Stimulated activated naive CD8-positive, alpha-beta T cell treated with anti-CD3 and anti-CD28 coated beads, Interleukin-15, amount 100 ng/mL, for 72 hours (primary cell): ENCODE results near the gene ZDHHC14.
A peak's percentile ranks its signal among the peaks of the same experiment; 100 is the strongest.
"Not testable (repeated sequence)": the region's sequence is repeated elsewhere in the genome, so short reads cannot be mapped to it uniquely, and the experiment has no call there.

ENCODE experiments used
- ATAC-seq: fragments of 150-1000 bp; cut with Tn5 transposase; 2 replicates; pipeline ENCODE4 v1.10.0; 2021; ENCODE audit warnings: mild to moderate bottlenecking, moderate library complexity
- DNase-seq, 2 donors: peaks; one replicate each; pipeline ENCODE4 v3.0.0; 2021 to 2022
- H3K27ac Mint-ChIP-seq, 2 donors: one replicate each; pipeline ENCODE4 v1.8.0; 2022; ENCODE audit warnings: mild to moderate bottlenecking in 2 of 2, mixed read lengths in 2 of 2, moderate library complexity in 2 of 2
- H3K27me3 Mint-ChIP-seq: one replicate; pipeline ENCODE4 v1.8.0; 2022; ENCODE audit warnings: mixed read lengths
- H3K4me1 Mint-ChIP-seq: one replicate; pipeline ENCODE4 v1.8.0; 2022; ENCODE audit warnings: mild to moderate bottlenecking, mixed read lengths
- H3K4me3 Mint-ChIP-seq, 2 donors: one replicate each; pipeline ENCODE4 v1.8.0; 2022; ENCODE audit warnings: mild to moderate bottlenecking in 2 of 2, mixed read lengths in 2 of 2, moderate library complexity in 1 of 2
- H3K9me3 Mint-ChIP-seq, 2 donors: one replicate each; pipeline ENCODE4 v1.8.0; 2022; ENCODE audit warnings: mixed read lengths in 2 of 2

ZDHHC14 gene

DNA sequence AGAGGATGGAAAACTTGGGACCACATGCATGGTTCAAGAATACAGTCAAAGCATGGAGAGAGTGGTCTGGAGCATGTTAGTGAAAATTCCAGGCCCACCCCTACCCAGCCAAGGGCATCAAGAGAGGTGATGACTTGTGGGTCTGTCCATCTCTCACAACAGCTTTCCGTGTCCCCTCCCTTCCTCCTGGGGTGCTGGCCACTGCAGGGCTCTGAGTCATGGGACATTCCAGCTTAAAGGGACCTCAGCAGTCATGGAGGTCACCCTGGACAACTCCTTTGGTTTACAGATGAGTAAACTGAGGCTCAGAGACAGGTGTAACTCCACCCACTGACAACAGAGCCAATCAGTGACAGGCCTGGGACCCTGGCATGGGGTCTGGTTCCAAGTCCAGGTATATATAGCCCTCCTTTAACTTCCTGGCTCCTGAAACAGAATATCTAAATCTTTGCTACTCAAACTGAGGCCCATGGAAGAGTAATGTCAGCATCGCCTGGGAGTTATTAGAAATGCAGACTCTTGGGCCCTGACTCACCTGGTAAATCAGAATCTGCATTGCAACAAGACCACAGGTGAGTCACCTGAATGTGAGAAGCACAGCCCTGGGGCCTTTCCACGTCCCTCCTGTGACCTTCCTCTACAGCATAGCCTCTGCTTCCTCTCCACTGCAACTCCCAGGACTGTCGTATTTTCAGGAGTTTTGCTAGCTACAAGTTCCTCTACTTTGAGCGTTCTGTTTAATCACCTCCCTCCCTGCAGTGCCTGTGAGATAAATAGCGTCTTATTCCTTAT, 170.2 kb downstream of the ZDHHC14 start:
- Mint-ChIP-seq H3K4me3 (no peak overlapping the region), H3K9me3 (peaks cover 13 to 15% of the 10 kb centered on the region in 2 donors), H3K27me3 (peaks cover 25% of the 10 kb centered on the region), H3K27ac (no peak overlapping the region), H3K4me1 (peaks cover 37% of the 10 kb centered on the region)
- DNase-seq (no peak), ATAC-seq (no peak)

DNA sequence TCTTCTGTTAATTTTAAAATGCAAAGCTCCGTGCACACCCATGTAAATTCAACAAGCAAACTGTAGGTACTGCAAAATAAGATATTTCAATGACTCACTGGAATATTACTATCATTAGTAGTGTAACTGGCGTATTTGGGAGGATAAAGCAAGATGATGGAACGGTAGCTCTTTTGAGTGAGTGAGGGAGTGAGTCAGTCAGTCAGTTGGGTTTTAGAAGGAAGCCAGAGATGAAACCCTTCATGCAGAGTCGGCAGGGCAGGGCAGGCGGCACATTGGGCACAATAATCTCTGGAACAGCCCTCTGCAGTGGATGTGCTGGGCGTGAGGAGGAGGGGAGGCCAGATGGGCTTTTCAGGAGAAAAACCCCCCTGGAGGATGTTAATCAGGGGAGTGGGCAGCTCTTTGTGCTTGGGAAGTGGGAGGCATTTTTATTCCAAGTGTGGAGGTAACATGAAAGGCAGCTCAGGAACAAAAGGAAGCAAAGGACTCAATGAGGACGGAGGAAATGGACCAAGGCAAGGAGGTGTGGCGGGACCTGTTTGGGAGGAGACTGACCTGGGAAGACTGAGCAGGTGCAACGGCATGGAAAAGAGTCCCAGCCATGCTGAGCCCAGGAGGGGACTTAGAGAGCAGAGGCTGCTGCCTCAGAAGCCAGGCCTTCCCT, 171.2 kb downstream of the ZDHHC14 start:
- Mint-ChIP-seq H3K27me3 (peaks cover 22% of the 10 kb centered on the region), H3K4me1 (peaks cover 47% of the 10 kb centered on the region), H3K9me3 (peaks cover 13 to 15% of the 10 kb centered on the region in 2 donors), H3K27ac (peak overlapping the region in 1 of 2 donors; percentile 38), H3K4me3 (no peak overlapping the region)
- DNase-seq (no peak), ATAC-seq (no peak)

DNA sequence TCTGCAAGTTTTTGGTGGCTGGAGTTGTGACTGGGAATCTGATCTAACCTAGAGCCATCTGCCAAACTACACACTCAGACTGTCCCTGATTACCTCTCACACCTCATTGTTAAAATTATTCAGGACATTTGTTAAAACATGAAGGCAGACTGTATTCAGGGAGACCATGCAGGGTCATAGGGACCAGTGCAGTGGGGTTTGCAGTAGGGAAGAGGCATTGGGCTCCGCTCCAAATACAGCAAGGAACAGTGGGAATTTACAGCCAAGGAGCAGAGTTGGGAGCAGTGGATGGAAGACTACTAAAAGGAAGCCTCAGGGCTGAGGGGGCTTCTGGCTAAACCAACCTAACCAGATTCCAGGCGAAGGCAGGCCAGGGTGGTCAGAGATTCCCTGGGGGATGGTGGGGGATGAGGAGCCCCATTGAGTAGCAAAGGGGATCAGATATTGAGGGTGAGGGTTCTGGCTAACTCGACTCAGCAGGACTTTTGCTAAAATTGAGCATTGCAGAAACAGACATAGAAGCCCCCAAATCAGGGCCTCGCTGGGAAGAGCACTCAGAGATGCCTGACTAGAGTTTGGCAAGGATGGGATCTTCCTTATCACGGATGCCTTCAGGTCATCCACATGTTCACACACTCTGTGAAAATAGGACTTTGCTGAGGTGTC, 172.0 kb downstream of the ZDHHC14 start:
- no peak for ATAC-seq
- no peak overlapping the region for H3K4me3 Mint-ChIP-seq

DNA sequence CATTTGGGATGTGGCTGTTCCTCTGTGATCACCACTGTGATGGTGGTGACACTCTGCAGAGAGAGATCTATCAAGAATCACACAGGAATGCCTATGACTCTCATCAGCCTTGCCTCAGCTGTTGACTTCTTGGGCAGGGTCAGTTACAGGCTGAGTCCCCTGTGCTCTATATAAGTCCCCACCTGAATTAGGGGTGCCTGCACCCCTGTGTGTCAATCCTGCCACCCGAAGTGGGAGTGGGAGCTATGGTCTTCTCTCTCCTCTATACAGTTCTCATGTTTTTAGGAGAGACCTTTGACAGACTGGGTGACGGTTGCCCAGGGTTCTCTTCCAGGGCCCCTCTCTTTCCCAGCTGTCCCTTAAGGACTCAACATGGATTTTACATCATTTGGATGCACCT, 173.8 kb downstream of the ZDHHC14 start:
- peaks cover 27% of the 10 kb centered on the region for H3K27me3 Mint-ChIP-seq
- no peak overlapping the region for H3K27ac Mint-ChIP-seq
- H3K4me1 Mint-ChIP-seq = peaks cover 57% of the 10 kb centered on the region

More for the DNA sequence above, 172.0 kb downstream of the ZDHHC14 start:
- H3K27me3 Mint-ChIP-seq = peaks cover 21% of the 10 kb centered on the region
- no peak overlapping the region for H3K27ac Mint-ChIP-seq
- peaks cover 53% of the 10 kb centered on the region for H3K4me1 Mint-ChIP-seq
- H3K9me3 Mint-ChIP-seq = peaks cover 13 to 15% of the 10 kb centered on the region in 2 donors
- no peak for DNase-seq

DNA sequence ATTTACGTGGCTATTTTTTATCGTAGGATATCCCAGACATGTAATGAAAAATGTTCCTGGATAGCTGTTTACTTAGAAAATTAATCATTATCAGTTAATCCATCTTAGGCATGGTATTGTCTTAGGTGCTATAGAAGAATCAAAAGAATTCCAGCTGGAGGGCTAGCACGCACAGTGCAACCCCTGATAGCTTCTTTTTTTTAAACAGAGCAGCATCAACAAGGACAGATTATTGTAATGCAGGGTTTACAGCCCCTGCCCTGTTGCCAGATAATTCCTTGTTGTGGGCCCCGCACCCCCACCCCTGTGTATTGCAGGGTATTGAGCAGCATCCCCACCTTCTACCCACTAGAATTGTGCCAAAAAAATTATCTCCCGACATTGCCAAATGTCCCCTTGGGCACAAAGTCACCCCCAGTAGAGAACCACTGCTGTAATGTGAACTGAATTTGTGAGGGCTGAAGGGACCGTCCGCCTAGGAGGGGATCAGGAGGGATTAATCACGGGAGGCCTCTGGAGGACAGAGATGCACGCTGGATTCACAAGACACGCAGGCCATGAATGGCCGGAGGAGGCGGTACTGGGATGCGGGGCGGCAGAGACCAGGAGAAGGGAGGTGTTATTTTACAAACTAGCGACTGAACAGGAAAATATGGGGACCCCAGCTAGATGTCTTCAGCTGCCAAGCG, 174.6 kb downstream of the ZDHHC14 start:
- DNase-seq (no peak), ATAC-seq (no peak)
- Mint-ChIP-seq H3K9me3 (peaks cover 3 to 4% of the 10 kb centered on the region in 2 donors), H3K27ac (peak overlapping the region in 1 of 2 donors; percentile 51), H3K4me1 (peaks cover 50% of the 10 kb centered on the region), H3K27me3 (peaks cover 27% of the 10 kb centered on the region), H3K4me3 (no peak overlapping the region)

More for the DNA sequence above, 173.8 kb downstream of the ZDHHC14 start:
- Mint-ChIP-seq H3K4me3 (no peak overlapping the region), H3K9me3 (peaks cover 10 to 12% of the 10 kb centered on the region in 2 donors)
- ATAC-seq = no peak
- DNase-seq = no peak

DNA sequence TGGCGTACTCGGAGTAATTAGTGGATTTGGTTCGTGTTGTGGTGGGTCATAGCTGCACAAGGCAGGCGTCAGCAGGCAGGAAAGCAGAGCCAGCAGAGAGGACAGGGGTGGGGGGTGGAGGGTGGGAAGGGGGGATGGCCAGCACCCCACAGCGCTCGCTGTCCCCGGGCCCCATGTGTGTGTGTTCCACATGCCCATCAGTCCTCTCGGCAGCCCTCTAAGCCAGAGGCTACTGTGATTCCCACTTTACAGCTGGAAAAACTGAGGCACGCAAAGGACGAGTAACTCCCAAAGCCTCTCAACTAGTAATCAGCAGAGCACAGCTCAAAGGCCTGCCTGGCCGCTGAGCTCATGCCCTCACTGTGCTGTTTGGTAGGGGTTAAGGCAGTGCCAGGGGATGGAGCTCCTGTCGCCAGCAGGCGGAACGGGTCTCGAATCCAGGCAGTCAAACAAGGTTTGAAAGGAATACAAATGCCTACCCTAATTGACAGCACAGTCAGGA, 175.2 kb downstream of the ZDHHC14 start:
- peaks cover 50% of the 10 kb centered on the region for H3K4me1 Mint-ChIP-seq
- no peak for DNase-seq
- no peak overlapping the region for H3K4me3 Mint-ChIP-seq
- peaks cover 27% of the 10 kb centered on the region for H3K27me3 Mint-ChIP-seq
- no peak for ATAC-seq
- H3K9me3 Mint-ChIP-seq = no peaks in the 10 kb centered on the region
- peak overlapping the region in 1 of 2 donors; percentile 51 for H3K27ac Mint-ChIP-seq

DNA sequence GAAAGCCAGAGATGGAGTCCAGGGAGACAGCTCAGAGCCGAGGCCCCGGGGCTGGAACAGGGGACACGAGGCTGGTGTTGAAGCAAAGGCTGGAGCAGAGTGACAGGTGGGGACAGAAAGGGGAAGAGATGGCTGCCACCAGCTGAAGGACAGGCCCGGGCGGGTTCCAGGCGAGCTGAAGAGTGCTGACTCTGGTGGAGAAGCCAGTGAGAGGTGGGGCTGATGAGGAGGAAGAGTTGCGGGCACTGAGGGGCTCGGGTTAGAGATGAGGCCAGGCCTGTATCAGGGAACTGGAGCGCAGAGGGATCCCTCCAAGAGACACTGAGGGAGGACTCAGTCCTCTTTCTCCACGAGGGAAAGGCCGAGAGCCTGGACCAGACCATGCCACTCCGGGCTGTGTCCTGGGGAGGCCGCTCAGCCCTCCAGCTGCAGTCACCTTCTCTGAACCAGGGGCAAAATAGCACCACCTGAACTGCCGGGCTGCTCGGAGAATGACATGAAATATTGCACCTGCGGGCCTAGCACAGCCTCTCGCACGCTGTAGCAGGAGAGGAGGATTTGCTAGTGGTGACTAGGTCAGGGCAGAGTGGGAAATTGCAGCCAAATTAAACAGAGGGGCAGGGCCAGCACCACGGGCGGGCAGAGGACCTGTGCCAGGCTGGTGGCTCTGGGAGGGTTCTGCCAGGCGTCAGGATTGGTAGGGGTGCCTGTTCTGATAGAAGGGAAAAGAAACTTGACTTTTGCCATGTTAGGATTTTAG, 175.9 kb downstream of the ZDHHC14 start:
- no peak overlapping the region for H3K4me3 Mint-ChIP-seq
- peaks cover 50% of the 10 kb centered on the region for H3K4me1 Mint-ChIP-seq

DNA sequence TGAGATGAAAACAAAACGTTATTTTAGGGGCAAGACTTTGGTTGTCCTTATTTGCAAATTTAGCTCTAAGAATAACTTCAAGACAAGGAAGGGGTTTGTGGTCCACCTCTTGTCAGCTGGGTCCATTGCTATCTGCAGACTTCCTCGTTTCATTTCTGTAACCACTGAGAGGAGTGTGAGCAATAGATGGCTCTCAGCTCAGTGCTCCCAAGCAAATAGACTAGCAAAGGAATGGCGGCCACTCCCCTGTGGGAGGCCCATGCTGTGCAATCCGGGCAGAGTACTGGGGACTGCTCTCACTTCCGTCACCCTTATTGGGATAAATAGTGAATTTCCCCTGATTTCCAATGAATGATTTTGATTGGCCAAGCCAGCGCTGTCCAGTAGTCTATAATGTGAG, 176.6 kb downstream of the ZDHHC14 start:
- DNase-seq (no peak), ATAC-seq (peak; percentile 81)
- Mint-ChIP-seq H3K4me3 (no peak overlapping the region), H3K4me1 (peaks cover 53% of the 10 kb centered on the region), H3K9me3 (no peaks in the 10 kb centered on the region), H3K27ac (no peak overlapping the region), H3K27me3 (peaks cover 18% of the 10 kb centered on the region)

More for the DNA sequence above, 175.9 kb downstream of the ZDHHC14 start:
- peak overlapping the region in 1 of 2 donors; percentile 2 for H3K27ac Mint-ChIP-seq
- no peaks in the 10 kb centered on the region for H3K9me3 Mint-ChIP-seq
- no peak for DNase-seq
- no peak for ATAC-seq
- H3K27me3 Mint-ChIP-seq = peaks cover 25% of the 10 kb centered on the region

DNA sequence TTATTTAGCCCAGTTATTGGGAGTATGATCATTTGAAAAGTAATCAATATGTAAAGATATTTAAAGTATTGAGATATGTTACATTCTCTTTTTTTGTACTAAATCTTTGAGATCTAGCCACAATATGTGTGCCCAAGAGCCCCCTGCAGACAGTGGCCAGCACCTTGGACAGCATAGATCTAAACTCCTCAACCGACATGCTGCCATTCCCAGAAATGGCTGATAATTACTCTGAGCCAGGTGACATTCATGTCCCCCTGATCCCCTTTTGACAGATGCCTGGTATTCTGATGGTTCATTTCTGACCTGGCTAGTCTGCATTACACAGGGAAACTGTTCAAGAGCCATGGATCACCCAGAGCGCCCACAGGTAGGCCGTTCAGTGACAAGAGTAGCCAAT, 177.1 kb downstream of the ZDHHC14 start:
- ATAC-seq (no peak), DNase-seq (no peak)
- H3K9me3 Mint-ChIP-seq = no peaks in the 10 kb centered on the region
- no peak overlapping the region for H3K27ac Mint-ChIP-seq
- H3K27me3 Mint-ChIP-seq = peaks cover 14% of the 10 kb centered on the region
- peaks cover 58% of the 10 kb centered on the region for H3K4me1 Mint-ChIP-seq
- H3K4me3 Mint-ChIP-seq = no peak overlapping the region

DNA sequence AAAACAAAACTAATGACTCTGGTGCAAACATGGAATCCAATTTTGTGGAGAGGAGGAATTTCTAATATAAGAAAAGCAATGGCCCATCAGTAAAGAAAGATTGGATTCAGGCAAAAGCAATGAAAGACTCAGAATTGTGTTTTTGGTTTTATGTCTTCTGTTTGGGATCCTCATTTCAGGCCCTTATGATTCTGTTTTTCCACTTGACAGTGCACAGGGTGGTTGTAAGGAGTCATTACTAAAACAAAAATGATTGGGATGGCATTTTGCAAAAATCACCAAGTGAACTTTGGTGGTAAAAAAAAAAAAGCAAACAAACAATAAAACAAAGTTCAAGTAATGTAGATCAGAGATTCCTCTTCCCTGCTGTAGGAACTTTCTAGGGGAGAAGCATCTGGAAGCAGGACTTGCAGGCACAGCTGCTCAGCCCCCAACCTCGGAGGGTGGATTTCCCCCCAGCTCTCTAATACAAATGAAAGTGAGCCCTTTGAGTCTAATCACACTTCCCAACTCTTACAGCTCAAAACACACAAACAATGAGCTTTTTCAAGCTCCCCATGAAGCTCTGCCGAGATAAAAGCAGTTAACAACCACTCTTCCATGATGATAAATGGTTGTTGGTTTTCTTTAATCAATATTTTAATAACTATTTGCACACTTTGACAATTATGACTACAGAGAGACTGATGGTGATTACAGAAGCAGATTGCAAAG, 177.7 kb downstream of the ZDHHC14 start:
- no peak overlapping the region for H3K4me3 Mint-ChIP-seq
- DNase-seq (no peak), ATAC-seq (no peak)
- no peaks in the 10 kb centered on the region for H3K9me3 Mint-ChIP-seq
- H3K27ac Mint-ChIP-seq = no peak overlapping the region
- peaks cover 14% of the 10 kb centered on the region for H3K27me3 Mint-ChIP-seq
- peaks cover 64% of the 10 kb centered on the region for H3K4me1 Mint-ChIP-seq

DNA sequence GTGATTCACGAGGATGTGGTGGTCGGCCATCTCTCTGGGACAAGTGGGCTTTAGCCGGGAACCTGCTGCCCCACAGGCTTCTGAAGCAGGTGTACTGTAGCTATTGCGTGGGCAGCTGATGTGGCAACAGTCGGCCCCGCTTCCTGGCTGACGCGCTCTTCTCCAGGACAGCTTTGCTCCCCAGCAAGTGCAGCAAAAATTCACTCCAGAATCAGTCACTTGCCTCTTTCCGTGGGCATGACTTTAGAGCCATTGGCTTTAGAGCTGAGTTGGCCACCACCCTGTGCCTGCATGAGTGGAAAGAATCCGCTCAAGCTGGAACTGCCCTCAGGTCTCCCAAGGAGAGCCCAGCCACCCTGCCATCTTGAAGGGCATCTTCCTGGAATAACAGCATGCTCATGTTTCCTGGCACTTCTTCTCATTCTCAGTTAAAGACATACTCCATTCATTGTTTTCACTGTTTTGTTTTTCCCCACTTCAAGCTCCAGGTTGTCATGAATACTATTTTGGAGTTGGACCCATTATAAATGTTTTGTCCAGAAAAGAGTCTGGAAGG, 178.3 kb downstream of the ZDHHC14 start:
- Mint-ChIP-seq H3K4me3 (no peak overlapping the region), H3K27ac (no peak overlapping the region), H3K4me1 (peaks cover 70% of the 10 kb centered on the region), H3K27me3 (peaks cover 14% of the 10 kb centered on the region), H3K9me3 (no peaks in the 10 kb centered on the region)
- DNase-seq (no peak), ATAC-seq (no peak)

DNA sequence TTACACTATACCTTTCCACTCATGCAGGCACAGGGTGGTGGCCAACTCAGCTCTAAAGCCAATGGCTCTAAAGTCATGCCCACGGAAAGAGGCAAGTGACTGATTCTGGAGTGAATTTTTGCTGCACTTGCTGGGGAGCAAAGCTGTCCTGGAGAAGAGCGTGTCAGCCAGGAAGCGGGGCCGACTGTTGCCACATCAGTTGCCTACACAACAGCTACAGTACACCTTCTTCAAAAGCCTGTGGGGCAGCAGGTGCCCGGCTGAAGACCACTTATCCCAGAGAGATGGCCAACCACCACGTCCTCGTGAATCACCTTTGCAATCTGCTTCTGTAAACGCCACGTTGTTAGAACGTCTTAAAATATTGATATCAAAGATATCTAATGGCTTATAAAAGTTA, 179.1 kb downstream of the ZDHHC14 start:
- H3K27ac Mint-ChIP-seq, DNase-seq, ATAC-seq, H3K4me3 Mint-ChIP-seq, H3K9me3 Mint-ChIP-seq: not testable (repeated sequence)
- Mint-ChIP-seq H3K27me3 (peaks cover 14% of the 10 kb centered on the region), H3K4me1 (peaks cover 70% of the 10 kb centered on the region)

DNA sequence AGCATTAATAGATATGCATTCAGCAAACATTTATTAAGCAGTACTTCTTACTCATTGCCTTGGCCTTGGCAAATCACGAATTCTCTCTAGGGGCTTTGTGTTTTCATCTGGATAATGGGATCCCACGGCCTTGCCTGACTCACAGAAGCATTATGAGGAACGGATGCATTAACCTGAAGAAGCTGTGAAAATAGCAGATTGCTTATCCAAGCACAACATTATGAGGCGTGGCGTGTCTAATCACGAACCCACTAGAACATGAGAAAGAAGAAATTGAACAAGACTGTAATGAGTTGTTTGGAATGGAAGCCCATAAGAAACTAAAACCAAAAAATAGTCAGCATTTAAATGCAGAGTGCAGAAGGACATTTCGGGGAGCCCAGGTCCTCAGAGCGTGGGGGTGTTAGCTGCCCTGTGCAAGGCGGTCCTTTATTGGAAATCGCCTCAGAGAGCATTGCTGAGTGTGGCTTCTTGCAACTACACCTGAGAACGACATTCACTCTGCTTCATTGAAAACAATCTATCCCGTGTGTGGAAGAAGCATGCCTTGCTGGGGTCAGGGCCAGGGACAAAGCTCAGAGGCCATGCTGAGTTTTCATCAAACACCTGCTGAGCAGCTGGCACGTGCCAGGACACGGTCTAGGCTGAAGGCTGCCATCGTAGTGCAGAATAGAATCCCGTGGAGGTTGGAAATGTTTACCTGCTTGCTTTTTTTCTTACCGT, 179.9 kb downstream of the ZDHHC14 start:
- peaks cover 14% of the 10 kb centered on the region for H3K27me3 Mint-ChIP-seq
- H3K9me3 Mint-ChIP-seq = no peaks in the 10 kb centered on the region
- no peak overlapping the region for H3K27ac Mint-ChIP-seq
- DNase-seq (no peak), ATAC-seq (no peak)
- peaks cover 70% of the 10 kb centered on the region for H3K4me1 Mint-ChIP-seq
- no peak overlapping the region for H3K4me3 Mint-ChIP-seq
